B cell (primary cell): ENCODE measurements around the gene ARHGEF9. TPM values are rescaled to one million over a fixed set of nuclear protein-coding genes. Genes with fewer than 3 reads are reported as not detected.

Experiments
- ATAC-seq: fragments of 200-7000 bp; cut with Tn5 transposase; one replicate; pipeline ENCODE4 v1.10.0; 2021; ENCODE audit warnings: low read depth, mild to moderate bottlenecking, moderate number of reproducible peaks, moderate library complexity
- CTCF ChIA-PET: fragments of 350-600 bp; sonication (Branson Sonifier 250); formaldehyde crosslinking; loops from one replicate; lab custom pipeline; 2021; ENCODE audit warnings: antibody characterized with exemption, inconsistent platforms; lab: Charles Lee
- POLR2A ChIA-PET: fragments of 350-600 bp; sonication (Branson Sonifier 250); formaldehyde crosslinking; loops from one replicate; lab custom pipeline; 2021; ENCODE audit warnings: antibody characterized with exemption; lab: Charles Lee
- DNase-seq: peaks from one replicate; pipeline ENCODE4 v3.0.0; 2013
- H2AFZ ChIP-seq: 2 replicates; pipeline ENCODE4 v1.6.1; 2012; ENCODE audit warnings: mild to moderate bottlenecking, low read depth, low read length; ENCODE audit not compliant: insufficient read depth, poor library complexity, severe bottlenecking
- H3K27ac ChIP-seq, 2 donors: 1 replicate in 1 of 2; 2 replicates in 1 of 2; pipeline ENCODE4 v1.5.1; 2012 to 2013; ENCODE audit warnings: low read length in 2 of 2, mild to moderate bottlenecking in 2 of 2, moderate library complexity in 1 of 2
- H3K27me3 ChIP-seq, 4 experiments: fragments of 200-600 bp in 1 of 4; sonication (generic) in 1 of 4; replicated peaks in 1 of 4; 1 replicate in 2 of 4; 2 replicates in 2 of 4; pipeline versions ENCODE4 v1.6.1 to v1.7.0; 2013 to 2016; ENCODE audit warnings: low read length in 3 of 4, mild to moderate bottlenecking in 2 of 4, mixed read lengths in 1 of 4, moderate library complexity in 1 of 4; ENCODE audit not compliant: insufficient read depth in 4 of 4, control insufficient read depth in 3 of 4; ENCODE audit errors: control extremely low read depth in 1 of 4
- H3K36me3 ChIP-seq, 2 experiments: replicated peaks in 1 of 2; 1 replicate in 1 of 2; 2 replicates in 1 of 2; pipeline versions ENCODE4 v1.6.1 to v1.7.1; 2013; ENCODE audit warnings: low read length in 1 of 2; ENCODE audit not compliant: insufficient read depth in 2 of 2, control insufficient read depth in 1 of 2; ENCODE audit errors: control extremely low read depth in 1 of 2, extremely low read depth in 1 of 2
- H3K4me1 ChIP-seq, 2 donors: fragments of 200-600 bp in 1 of 2; sonication (generic) in 1 of 2; 1 replicate in 1 of 2; 2 replicates in 1 of 2; pipeline versions ENCODE4 v1.5.1 to v1.6.1; 2013 to 2017; ENCODE audit warnings: low read length in 2 of 2; ENCODE audit not compliant: control insufficient read depth in 2 of 2, insufficient read depth in 2 of 2
- H3K4me2 ChIP-seq: replicated peaks from 2 replicates; pipeline ENCODE3; 2012; ENCODE audit warnings: mild to moderate bottlenecking, low read depth, low read length; ENCODE audit not compliant: poor library complexity, severe bottlenecking
- H3K4me3 ChIP-seq, 5 experiments: fragments of 200-600 bp in 1 of 5; sonication (generic) in 1 of 5; 1 replicate in 3 of 5; 2 replicates in 2 of 5; pipeline versions ENCODE4 v1.5.1 to v1.7.0; 2011 to 2016; ENCODE audit warnings: low read length in 4 of 5, mild to moderate bottlenecking in 4 of 5, low read depth in 2 of 5, control low read depth in 1 of 5, moderate library complexity in 1 of 5; ENCODE audit not compliant: insufficient read depth in 1 of 5; ENCODE audit errors: control extremely low read depth in 1 of 5, extremely low read depth in 1 of 5
- H3K79me2 ChIP-seq: fragments of 200-600 bp; sonication (generic); one replicate; pipeline ENCODE4 v1.6.0; 2016; ENCODE audit warnings: low read length; ENCODE audit not compliant: control insufficient read depth, insufficient read depth
- H3K9ac ChIP-seq: fragments of 200-600 bp; sonication (generic); 2 replicates; pipeline ENCODE4 v1.6.1; 2017; ENCODE audit warnings: mild to moderate bottlenecking, low read length, moderate library complexity
- H3K9me3 ChIP-seq, 3 donors: one replicate each; pipeline versions ENCODE4 v1.6.1 to v1.7.1; 2013; ENCODE audit warnings: low read length in 2 of 3; ENCODE audit not compliant: control insufficient read depth in 2 of 3, insufficient read depth in 1 of 3; ENCODE audit errors: control extremely low read depth in 1 of 3
- H4K20me1 ChIP-seq: 2 replicates; pipeline ENCODE4 v1.6.0; 2012; ENCODE audit warnings: mild to moderate bottlenecking, low read length; ENCODE audit not compliant: insufficient read depth, control insufficient read depth, poor library complexity, severe bottlenecking
- H3K27ac Mint-ChIP-seq: one replicate; pipeline ENCODE4 v1.8.0; 2021; ENCODE audit warnings: mixed read lengths
- H3K27me3 Mint-ChIP-seq: one replicate; pipeline ENCODE4 v1.8.0; 2021; ENCODE audit warnings: mixed read lengths
- H3K4me1 Mint-ChIP-seq: one replicate; pipeline ENCODE4 v1.8.0; 2021; ENCODE audit warnings: mixed read lengths
- H3K4me3 Mint-ChIP-seq: one replicate; pipeline ENCODE4 v1.8.0; 2021; ENCODE audit warnings: mixed read lengths
- H3K9me3 Mint-ChIP-seq: one replicate; pipeline ENCODE4 v1.8.0; 2022; ENCODE audit warnings: mixed read lengths; ENCODE audit not compliant: insufficient read depth
- EZH2 ChIP-seq: IDR thresholded peaks from 2 replicates; pipeline ENCODE4 v1.6.1; 2012; ENCODE audit warnings: borderline replicate concordance, low read depth, mild to moderate bottlenecking, moderate library complexity, low read length; ENCODE audit not compliant: insufficient read depth, poor library complexity, severe bottlenecking
- WGBS: methylation state at CpG from one replicate; pipeline ENCODE4 v1.1.5; 2013; ENCODE audit warnings: missing lambda C conversion rate; ENCODE audit not compliant: insufficient coverage; 5-methylcytosine and 5-hydroxymethylcytosine counted together
- intact Hi-C: fragments of 100-400 bp; cut with micrococcal nuclease; formaldehyde crosslinking; loops from one replicate; pipeline ENCODE4 v1.10.0; 2022
- polyA plus RNA-seq: library from polyadenylated mRNA; depleted of rRNA; stranded (reverse); fragments of >200 nt; gene quantifications from 2 replicates; pipeline ENCODE4 v1.2.3, GENCODE V29; 2012
- total RNA-seq, 2 donors: library from RNA; stranded (reverse); fragments of 120-200 nt in 1 of 2; gene quantifications; 1 replicate in 1 of 2; 2 replicates in 1 of 2; pipeline versions ENCODE4 v1.2.3 to v1.2.4, GENCODE V29; 2013 to 2022
- TF ChIP-seq, protein P1 (sequence below): fragments of 200-600 bp; IDR thresholded peaks from one replicate; pipeline ENCODE4 v1.8.0; 2022; ENCODE audit warnings: antibody characterized with exemption, mild to moderate bottlenecking

The ARHGEF9 gene
- total and polyA plus RNA-seq, 2 donors (not counting 1 experiment from before 2014, with no cell fraction given), result 10.1 to 29.3 TPM

DNA sequence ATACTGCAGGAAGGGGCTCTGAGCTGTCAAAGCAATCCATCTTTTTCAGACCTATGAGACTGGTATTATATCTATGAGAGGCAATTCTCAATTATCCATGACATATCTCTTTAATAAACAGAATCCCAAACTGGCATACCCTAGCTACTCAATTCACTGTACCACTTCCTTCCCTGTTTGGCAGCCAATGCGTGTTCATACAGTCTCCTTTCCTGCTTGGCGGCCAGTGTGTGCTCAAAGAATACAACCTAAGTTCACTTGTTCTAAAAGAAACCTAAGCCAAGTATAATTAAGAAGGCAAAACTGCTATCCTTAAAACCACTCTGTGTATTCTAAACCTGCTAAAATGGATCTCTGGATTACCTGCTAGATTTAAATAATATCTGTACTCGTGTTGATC, 38.3 kb downstream of the ARHGEF9 start:
- ATAC-seq, result no peak
- Mint-ChIP-seq H3K4me3 (no peak overlapping the region), H3K27me3 (no peaks in the 10 kb centered on the region), H3K27ac (no peak overlapping the region), H3K4me1 (peaks cover 41% of the 10 kb centered on the region), H3K9me3 (no peaks in the 10 kb centered on the region)
- H4K20me1 ChIP-seq, result no peaks in the 10 kb centered on the region
- no peaks in the 10 kb centered on the region for H3K27me3 ChIP-seq
- intact Hi-C loops, result no loop called here
- no CpG with 5 or more reads among the region's 3 CpGs for WGBS
- no peaks in the 10 kb centered on the region for H3K9me3 ChIP-seq
- DNase-seq, result no peak
- ChIA-PET CTCF (no interaction called here), POLR2A (no interaction called here)
- H3K27ac ChIP-seq, result no peak overlapping the region
- H3K79me2 ChIP-seq, result peaks cover 1% of the 10 kb centered on the region
- H3K4me3 ChIP-seq, result no peak overlapping the region
- H2AFZ ChIP-seq, result no peak overlapping the region
- H3K9ac ChIP-seq, result no peak overlapping the region
- H3K4me1 ChIP-seq, result no peaks in the 10 kb centered on the region
- H3K4me2 ChIP-seq, result no peak overlapping the region
- TF ChIP-seq EZH2, result no peak
- TF ChIP-seq, protein P1, sequence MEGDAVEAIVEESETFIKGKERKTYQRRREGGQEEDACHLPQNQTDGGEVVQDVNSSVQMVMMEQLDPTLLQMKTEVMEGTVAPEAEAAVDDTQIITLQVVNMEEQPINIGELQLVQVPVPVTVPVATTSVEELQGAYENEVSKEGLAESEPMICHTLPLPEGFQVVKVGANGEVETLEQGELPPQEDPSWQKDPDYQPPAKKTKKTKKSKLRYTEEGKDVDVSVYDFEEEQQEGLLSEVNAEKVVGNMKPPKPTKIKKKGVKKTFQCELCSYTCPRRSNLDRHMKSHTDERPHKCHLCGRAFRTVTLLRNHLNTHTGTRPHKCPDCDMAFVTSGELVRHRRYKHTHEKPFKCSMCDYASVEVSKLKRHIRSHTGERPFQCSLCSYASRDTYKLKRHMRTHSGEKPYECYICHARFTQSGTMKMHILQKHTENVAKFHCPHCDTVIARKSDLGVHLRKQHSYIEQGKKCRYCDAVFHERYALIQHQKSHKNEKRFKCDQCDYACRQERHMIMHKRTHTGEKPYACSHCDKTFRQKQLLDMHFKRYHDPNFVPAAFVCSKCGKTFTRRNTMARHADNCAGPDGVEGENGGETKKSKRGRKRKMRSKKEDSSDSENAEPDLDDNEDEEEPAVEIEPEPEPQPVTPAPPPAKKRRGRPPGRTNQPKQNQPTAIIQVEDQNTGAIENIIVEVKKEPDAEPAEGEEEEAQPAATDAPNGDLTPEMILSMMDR, result no peak
- H3K36me3 ChIP-seq, result no peaks in the 10 kb centered on the region

GRCh38 chrX:63746278-63746677, 38.7 kb downstream of the ARHGEF9 start:
- Histone ChIP-seq H3K9ac (no peak overlapping the region), H3K9me3 (no peaks in the 10 kb centered on the region), H3K4me2 (no peak overlapping the region), H3K36me3 (no peaks in the 10 kb centered on the region), H3K4me1 (no peaks in the 10 kb centered on the region), H4K20me1 (no peaks in the 10 kb centered on the region), H3K79me2 (no peaks in the 10 kb centered on the region), H3K4me3 (no peak overlapping the region), H2AFZ (no peak overlapping the region), H3K27me3 (no peaks in the 10 kb centered on the region), H3K27ac (no peak overlapping the region)
- Mint-ChIP-seq H3K9me3 (no peaks in the 10 kb centered on the region), H3K27me3 (no peaks in the 10 kb centered on the region), H3K4me1 (peaks cover 40% of the 10 kb centered on the region), H3K27ac (no peak overlapping the region), H3K4me3 (no peak overlapping the region)
- no CpG with 5 or more reads among the region's 1 CpG for WGBS
- TF ChIP-seq EZH2, result no peak
- TF ChIP-seq, protein P1, result no peak
- POLR2A ChIA-PET, result no interaction called here
- DNase-seq (no peak), ATAC-seq (no peak)
- CTCF ChIA-PET, result no interaction called here
- intact Hi-C loops, result no loop called here
